Measurements from ENCODE around the gene EDC3.

Gene EDC3

DNA sequence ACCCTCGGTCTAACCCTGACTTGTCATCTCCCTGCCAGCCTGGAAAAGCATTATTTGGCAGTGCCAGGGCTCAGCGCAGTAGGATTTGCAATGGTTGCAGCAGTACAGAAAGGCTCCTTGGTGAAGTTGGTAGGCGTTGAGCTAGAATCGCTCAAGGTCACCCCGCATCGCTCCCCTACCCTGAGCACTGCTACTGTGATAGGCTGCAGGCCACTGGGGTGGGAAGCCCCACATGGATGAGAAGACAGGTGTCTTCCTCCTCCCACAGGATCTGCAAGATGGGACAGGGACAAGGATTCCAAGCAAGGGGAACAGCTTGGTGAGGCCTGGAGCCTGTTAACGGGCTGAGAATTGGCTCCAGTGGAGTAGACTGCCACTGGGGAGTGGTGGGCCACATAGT, 69.5 kb downstream of the EDC3 start:
- Histone ChIP-seq H3K27ac (no peak overlapping the region), H3K4me3 (ENCODE audit: low read depth, low read length) (no peak overlapping the region), H3K36me3 (replicated peaks) (peaks cover 95% of the 10 kb centered on the region), H3K27me3 (replicated peaks) (no peaks in the 10 kb centered on the region)
- TF ChIP-seq, protein P1, sequence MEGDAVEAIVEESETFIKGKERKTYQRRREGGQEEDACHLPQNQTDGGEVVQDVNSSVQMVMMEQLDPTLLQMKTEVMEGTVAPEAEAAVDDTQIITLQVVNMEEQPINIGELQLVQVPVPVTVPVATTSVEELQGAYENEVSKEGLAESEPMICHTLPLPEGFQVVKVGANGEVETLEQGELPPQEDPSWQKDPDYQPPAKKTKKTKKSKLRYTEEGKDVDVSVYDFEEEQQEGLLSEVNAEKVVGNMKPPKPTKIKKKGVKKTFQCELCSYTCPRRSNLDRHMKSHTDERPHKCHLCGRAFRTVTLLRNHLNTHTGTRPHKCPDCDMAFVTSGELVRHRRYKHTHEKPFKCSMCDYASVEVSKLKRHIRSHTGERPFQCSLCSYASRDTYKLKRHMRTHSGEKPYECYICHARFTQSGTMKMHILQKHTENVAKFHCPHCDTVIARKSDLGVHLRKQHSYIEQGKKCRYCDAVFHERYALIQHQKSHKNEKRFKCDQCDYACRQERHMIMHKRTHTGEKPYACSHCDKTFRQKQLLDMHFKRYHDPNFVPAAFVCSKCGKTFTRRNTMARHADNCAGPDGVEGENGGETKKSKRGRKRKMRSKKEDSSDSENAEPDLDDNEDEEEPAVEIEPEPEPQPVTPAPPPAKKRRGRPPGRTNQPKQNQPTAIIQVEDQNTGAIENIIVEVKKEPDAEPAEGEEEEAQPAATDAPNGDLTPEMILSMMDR (IDR thresholded peaks at IDR 0.05; ENCODE audit: low read depth, low read length, missing control alignments): no peak
- in situ Hi-C loops (cut with HindIII; ENCODE audit: low pct_ligation_motif_present, low sequenced_read_pairs): no loop called here
- no peak for DNase-seq

- Histone ChIP-seq H3K27me3 (replicated peaks) (no peaks in the 10 kb centered on the region), H3K36me3 (replicated peaks) (peaks cover 93% of the 10 kb centered on the region), H3K4me3 (ENCODE audit: low read depth, low read length) (no peak overlapping the region), H3K27ac (no peak overlapping the region)
- no peak for DNase-seq
- in situ Hi-C loops (cut with HindIII; ENCODE audit: low pct_ligation_motif_present, low sequenced_read_pairs): no loop called here
- TF ChIP-seq, protein P1 (IDR thresholded peaks at IDR 0.05; ENCODE audit: low read depth, low read length, missing control alignments): no peak
Observed at GRCh38 chr15:74625693-74626092, 70.1 kb downstream of the EDC3 start.

DNA sequence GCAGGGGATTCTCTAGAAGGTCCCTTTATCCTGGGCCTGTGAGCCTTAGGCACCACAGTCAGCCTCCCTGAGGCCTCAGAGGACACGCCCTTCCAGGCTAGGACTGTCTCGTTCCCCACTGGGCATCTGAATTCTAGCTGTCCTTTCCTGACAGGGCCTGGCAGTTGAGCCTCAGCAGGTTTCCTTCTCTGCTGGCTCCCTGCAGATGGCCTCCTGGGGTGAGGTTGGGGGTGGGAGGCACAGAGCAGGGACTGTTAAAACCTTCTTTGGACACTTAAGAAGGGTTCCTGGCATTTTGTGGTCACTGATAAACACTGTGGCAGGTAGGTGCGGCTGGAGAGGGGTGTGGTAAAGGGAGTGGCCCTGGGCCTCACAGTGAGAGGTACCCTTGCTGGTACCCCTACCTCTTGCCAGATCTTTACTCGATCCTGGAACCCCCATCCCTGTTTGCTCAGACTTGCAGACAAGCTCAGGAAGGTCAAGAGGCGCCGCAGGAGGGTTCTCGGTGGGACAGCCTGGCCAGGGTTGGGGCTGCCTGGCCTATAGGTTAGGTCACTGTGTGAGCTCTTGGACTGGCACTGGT, 71.7 kb downstream of the EDC3 start:
- in situ Hi-C loops (cut with HindIII; ENCODE audit: low pct_ligation_motif_present, low sequenced_read_pairs): no loop called here
- Histone ChIP-seq H3K27me3 (replicated peaks) (no peaks in the 10 kb centered on the region), H3K4me3 (ENCODE audit: low read depth, low read length) (no peak overlapping the region), H3K36me3 (replicated peaks) (peaks cover 90% of the 10 kb centered on the region), H3K27ac (no peak overlapping the region)
- TF ChIP-seq, protein P1 (IDR thresholded peaks at IDR 0.05; ENCODE audit: low read depth, low read length, missing control alignments): no peak
- no peak for DNase-seq

DNA sequence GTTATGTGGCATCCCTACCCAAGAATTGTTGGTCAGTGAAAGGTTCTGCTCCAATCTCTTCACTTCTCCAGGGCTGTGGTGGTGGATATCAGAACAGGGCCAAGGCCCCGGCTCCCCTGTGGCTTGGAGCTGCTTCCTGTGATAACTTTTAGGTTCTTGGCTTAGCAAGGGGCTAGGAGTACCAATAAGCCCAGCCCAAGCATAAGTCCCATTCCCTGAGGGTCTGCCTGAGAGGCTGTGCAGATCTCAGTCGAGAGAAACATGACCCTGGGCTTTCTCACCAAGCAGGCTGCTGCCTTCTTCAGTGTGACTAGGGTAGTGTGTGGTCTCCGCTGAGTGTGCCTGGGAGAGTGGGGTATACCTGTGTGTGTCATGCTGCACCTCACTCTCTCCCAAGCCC, 73.1 kb downstream of the EDC3 start:
- no peak overlapping the region for H3K4me3 ChIP-seq (ENCODE audit: low read depth, low read length)
- in situ Hi-C loops (cut with HindIII; ENCODE audit: low pct_ligation_motif_present, low sequenced_read_pairs): no loop called here
- H3K27ac ChIP-seq: no peak overlapping the region
- TF ChIP-seq, protein P1 (IDR thresholded peaks at IDR 0.05; ENCODE audit: low read depth, low read length, missing control alignments): no peak
- DNase-seq: no peak
- peaks cover 77% of the 10 kb centered on the region for H3K36me3 ChIP-seq (replicated peaks)
- no peaks in the 10 kb centered on the region for H3K27me3 ChIP-seq (replicated peaks)

DNA sequence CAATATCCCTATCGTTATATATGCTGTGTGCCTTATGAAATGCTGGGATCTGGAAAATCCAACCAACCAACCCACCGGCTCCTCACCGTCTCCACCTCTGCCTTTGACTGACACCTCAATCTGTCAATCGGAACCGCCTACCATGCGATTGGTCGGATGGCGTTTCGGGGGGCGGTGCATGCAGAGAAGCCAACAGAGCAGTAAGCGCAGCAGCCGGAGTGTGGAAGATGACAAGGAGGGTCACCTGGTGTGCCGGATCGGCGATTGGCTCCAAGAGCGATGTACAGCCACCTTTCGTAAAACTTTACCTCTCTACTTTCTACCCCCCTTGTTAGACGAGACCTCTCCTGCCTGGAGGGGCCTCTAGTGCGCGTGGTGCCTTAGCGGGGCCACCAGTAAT, 73.9 kb downstream of the EDC3 start:
- no peak overlapping the region for H3K27ac ChIP-seq
- no peaks in the 10 kb centered on the region for H3K27me3 ChIP-seq (replicated peaks)
- no peak overlapping the region for H3K4me3 ChIP-seq (ENCODE audit: low read depth, low read length)
- H3K36me3 ChIP-seq (replicated peaks): peaks cover 68% of the 10 kb centered on the region
- in situ Hi-C loops (cut with HindIII; ENCODE audit: low pct_ligation_motif_present, low sequenced_read_pairs): no loop called here
- no peak for DNase-seq
- TF ChIP-seq, protein P1 (IDR thresholded peaks at IDR 0.05; ENCODE audit: low read depth, low read length, missing control alignments): no peak

GRCh38 chr15:74621546-74621920, 74.3 kb downstream of the EDC3 start:
- in situ Hi-C loops (cut with HindIII; ENCODE audit: low pct_ligation_motif_present, low sequenced_read_pairs): no loop called here
- no peaks in the 10 kb centered on the region for H3K27me3 ChIP-seq (replicated peaks)
- DNase-seq: no peak
- H3K27ac ChIP-seq: no peak overlapping the region
- TF ChIP-seq, protein P1 (IDR thresholded peaks at IDR 0.05; ENCODE audit: low read depth, low read length, missing control alignments): no peak
- H3K36me3 ChIP-seq (replicated peaks): peaks cover 64% of the 10 kb centered on the region
- no peak overlapping the region for H3K4me3 ChIP-seq (ENCODE audit: low read depth, low read length)
